Measurements from ENCODE around the gene CNNM2.
"Not testable (repeated sequence)": the region's sequence is repeated elsewhere in the genome, so short reads cannot be mapped to it uniquely, and the experiment has no call there.

The CNNM2 gene

DNA sequence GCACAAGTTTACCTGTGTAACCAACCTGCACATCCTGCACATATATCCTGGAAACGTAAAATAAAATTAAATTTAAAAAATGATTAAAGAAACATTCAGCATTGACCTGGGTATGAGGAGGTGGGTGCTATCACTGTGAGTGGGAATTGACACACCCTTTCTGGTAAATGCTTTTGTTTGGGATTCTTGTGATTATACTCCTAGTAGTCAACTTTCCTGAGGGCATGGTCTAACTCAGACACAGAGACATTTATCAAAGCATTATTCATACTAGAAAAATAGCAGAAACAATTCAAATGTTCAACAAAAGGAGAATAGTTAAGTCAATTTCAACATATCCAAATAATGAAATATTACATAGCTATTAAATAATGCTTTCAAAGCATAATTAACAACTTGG, 44.2 kb downstream of the CNNM2 start:
- no peaks in the 10 kb centered on the region for H3K9me3 ChIP-seq
- H3K36me3 ChIP-seq = no peaks in the 10 kb centered on the region
- H3K27me3 ChIP-seq = no peaks in the 10 kb centered on the region
- peaks cover 0 to 17% (median 0%) of the 10 kb centered on the region in 4 donors for H3K4me1 ChIP-seq
- H3K4me3 ChIP-seq = no peak overlapping the region
- intact Hi-C loops (cut with DNase I; ENCODE audit: low total_unique reads) = no loop called here
- DNase-seq = no peak
- TF ChIP-seq CTCF (IDR thresholded peaks at IDR 0.05) = no peak
- no peak overlapping the region for H3K27ac ChIP-seq

GRCh38 chr10:102962951-102963755, 45.1 kb downstream of the CNNM2 start:
- intact Hi-C loops (cut with DNase I; ENCODE audit: low total_unique reads) = no loop called here
- H3K4me3 ChIP-seq = no peak overlapping the region
- no peak for TF ChIP-seq CTCF (IDR thresholded peaks at IDR 0.05)

DNA sequence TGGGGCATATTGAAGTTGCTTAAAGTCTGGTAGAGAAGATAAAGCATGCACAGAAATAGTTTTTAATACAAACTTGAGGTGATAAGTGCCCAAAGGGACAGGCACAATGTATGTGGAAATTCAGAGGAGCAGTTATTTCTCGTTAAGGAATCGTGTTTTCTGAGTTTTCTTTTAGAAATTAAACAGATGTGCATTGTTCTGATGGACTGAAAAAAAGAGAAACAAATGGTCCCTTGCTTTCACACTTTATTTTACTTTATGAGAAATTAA, 45.6 kb downstream of the CNNM2 start:
- no peak for TF ChIP-seq CTCF (IDR thresholded peaks at IDR 0.05)
- H3K4me3 ChIP-seq = no peak overlapping the region
- no peaks in the 10 kb centered on the region for H3K36me3 ChIP-seq

More at GRCh38 chr10:102962951-102963755, 45.1 kb downstream of the CNNM2 start:
- no peak overlapping the region for H3K27ac ChIP-seq
- DNase-seq = no peak
- H3K4me1 ChIP-seq = peaks cover 0 to 17% (median 0%) of the 10 kb centered on the region in 4 donors
- no peaks in the 10 kb centered on the region for H3K36me3 ChIP-seq
- H3K27me3 ChIP-seq = no peaks in the 10 kb centered on the region
- no peaks in the 10 kb centered on the region for H3K9me3 ChIP-seq

GRCh38 chr10:102964064-102964463, 46.0 kb downstream of the CNNM2 start:
- H3K4me3 ChIP-seq; intact Hi-C loops (cut with DNase I; ENCODE audit: low total_unique reads); H3K36me3 ChIP-seq; H3K27ac ChIP-seq; H3K9me3 ChIP-seq; DNase-seq; H3K27me3 ChIP-seq: not testable (repeated sequence)
- H3K4me1 ChIP-seq = peaks cover 0 to 17% (median 0%) of the 10 kb centered on the region in 4 donors

More for the DNA sequence above, 45.6 kb downstream of the CNNM2 start:
- H3K27ac ChIP-seq = no peak overlapping the region
- H3K4me1 ChIP-seq = peaks cover 0 to 17% (median 0%) of the 10 kb centered on the region in 4 donors
- intact Hi-C loops (cut with DNase I; ENCODE audit: low total_unique reads) = no loop called here
- H3K9me3 ChIP-seq = no peaks in the 10 kb centered on the region
- H3K27me3 ChIP-seq = no peaks in the 10 kb centered on the region
- DNase-seq = no peak

GRCh38 chr10:102964713-102965112, 46.6 kb downstream of the CNNM2 start:
- Histone ChIP-seq H3K4me3 (no peak overlapping the region), H3K36me3 (no peaks in the 10 kb centered on the region), H3K27me3 (no peaks in the 10 kb centered on the region), H3K27ac (no peak overlapping the region), H3K4me1 (peaks cover 0 to 17% (median 0%) of the 10 kb centered on the region in 4 donors), H3K9me3 (no peaks in the 10 kb centered on the region)
- intact Hi-C loops (cut with DNase I; ENCODE audit: low total_unique reads) = no loop called here
- no peak for DNase-seq
- TF ChIP-seq CTCF (IDR thresholded peaks at IDR 0.05) = no peak

DNA sequence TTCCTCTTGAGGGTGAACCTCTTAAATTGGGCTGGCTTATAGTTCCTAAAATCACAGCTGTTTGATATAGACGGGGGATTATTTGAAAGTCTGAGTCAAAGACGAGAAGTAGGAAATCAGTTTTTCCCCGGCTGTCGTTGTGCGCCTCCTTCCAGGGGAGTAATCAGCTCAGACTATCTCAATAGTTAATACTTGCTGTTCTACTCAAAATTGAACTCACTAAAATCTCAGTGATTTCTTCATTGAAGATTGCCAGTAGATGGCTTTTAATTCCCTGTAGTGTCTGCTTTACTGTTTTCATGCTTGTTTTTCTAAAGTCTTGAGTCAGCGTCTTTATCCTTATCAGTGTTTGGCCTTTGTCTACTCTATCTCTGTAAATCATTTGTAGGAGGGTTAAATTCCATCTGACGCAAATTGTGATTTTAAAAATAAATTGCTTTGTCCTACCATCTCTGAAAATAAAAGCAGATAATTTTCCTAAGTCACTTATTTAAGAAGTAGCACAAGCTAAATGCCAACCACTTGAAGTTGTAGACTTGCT, 47.3 kb downstream of the CNNM2 start:
- DNase-seq = no peak
- Histone ChIP-seq H3K27ac (no peak overlapping the region), H3K36me3 (no peaks in the 10 kb centered on the region), H3K4me1 (peaks cover 0 to 18% (median 0%) of the 10 kb centered on the region in 4 donors), H3K9me3 (no peaks in the 10 kb centered on the region), H3K4me3 (no peak overlapping the region), H3K27me3 (no peaks in the 10 kb centered on the region)
- intact Hi-C loops (cut with DNase I; ENCODE audit: low total_unique reads) = no loop called here
- no peak for TF ChIP-seq CTCF (IDR thresholded peaks at IDR 0.05)
